ENCODE measurements around the gene VPS51.

DNA sequence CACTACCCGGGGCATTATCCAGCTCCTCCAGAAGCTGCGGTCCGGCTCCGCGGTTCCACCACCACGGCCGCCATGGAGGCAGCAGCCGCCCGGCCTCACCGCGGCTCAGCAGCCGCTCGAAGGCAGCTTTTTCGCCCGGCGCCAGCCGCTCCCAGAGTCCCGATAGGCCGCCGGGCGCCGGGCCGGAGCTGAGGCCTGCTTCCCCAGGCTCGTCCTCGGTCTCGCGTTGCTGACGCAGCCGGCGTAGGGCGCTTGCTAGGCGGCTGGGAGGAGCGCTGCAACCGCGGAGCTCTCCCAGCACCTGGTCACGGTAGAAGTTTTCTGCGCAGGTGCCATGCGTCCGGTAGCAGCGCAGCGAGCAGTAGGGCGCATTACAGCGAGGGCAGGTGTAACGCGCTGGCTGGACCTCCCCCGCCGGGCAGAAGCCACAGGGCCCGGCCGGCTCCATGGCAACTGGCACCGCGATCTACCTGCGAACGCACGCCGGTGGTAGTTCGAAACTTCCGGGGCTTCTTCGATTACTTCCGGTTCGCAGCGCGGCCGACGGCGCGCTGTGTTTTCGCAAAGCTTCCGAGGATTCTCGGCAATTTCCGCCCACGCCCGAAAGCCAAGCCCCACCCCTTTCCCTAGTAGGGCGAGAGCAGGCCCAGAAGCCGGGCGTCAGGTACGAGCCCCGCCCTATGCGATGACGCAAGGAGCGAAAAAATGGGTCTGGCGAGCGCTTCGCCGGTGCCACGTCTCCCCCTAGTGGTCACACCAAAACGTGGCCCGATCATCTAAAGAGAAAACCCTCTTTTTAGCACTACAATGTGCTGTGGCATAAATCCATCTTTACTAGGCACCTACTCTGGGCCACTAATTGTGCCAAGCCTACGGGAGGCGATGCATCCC lies 21.4 kb downstream of the VPS51 start, which contains the start of gene ZNHIT2:
- TF ChIP-seq, protein P1, sequence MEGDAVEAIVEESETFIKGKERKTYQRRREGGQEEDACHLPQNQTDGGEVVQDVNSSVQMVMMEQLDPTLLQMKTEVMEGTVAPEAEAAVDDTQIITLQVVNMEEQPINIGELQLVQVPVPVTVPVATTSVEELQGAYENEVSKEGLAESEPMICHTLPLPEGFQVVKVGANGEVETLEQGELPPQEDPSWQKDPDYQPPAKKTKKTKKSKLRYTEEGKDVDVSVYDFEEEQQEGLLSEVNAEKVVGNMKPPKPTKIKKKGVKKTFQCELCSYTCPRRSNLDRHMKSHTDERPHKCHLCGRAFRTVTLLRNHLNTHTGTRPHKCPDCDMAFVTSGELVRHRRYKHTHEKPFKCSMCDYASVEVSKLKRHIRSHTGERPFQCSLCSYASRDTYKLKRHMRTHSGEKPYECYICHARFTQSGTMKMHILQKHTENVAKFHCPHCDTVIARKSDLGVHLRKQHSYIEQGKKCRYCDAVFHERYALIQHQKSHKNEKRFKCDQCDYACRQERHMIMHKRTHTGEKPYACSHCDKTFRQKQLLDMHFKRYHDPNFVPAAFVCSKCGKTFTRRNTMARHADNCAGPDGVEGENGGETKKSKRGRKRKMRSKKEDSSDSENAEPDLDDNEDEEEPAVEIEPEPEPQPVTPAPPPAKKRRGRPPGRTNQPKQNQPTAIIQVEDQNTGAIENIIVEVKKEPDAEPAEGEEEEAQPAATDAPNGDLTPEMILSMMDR (IDR thresholded peaks at IDR 0.05), result peak; percentile 82 to 98 (median 96)
- peak in 3 of 4 donors; percentile 13 to 83 (median 63) for TF ChIP-seq POLR2A (IDR thresholded peaks at IDR 0.05)
